Vagina (tissue), 2 donors: ENCODE measurements around the gene PLEKHG3.

Experiments used
- CTCF ChIP-seq, 3 experiments: fragments of 450-650 bp in 2 of 3; fragments of 200-600 bp in 1 of 3; sonication (generic) in 1 of 3; IDR thresholded peaks; one replicate each; pipeline ENCODE4 v1.5.1; 2017 to 2019; ENCODE audit warnings: antibody characterized with exemption in 3 of 3, mild to moderate bottlenecking in 2 of 3, moderate library complexity in 2 of 3
- POLR2A ChIP-seq, 2 donors: fragments of 450-650 bp; IDR thresholded peaks; one replicate each; pipeline ENCODE4 v1.6.1; 2017; ENCODE audit warnings: antibody characterized with exemption in 2 of 2, mild to moderate bottlenecking in 2 of 2, moderate library complexity in 2 of 2
- POLR2AphosphoS5 ChIP-seq, 2 donors: sonication (generic); formaldehyde crosslinking; IDR thresholded peaks; one replicate each; pipeline ENCODE4 v1.9.0; 2017; ENCODE audit warnings: antibody characterized with exemption in 2 of 2, mild to moderate bottlenecking in 2 of 2, low read depth in 1 of 2; ENCODE audit not compliant: insufficient read depth in 1 of 2

- TF ChIP-seq CTCF (IDR thresholded peaks at IDR 0.05) (no peak), POLR2A (IDR thresholded peaks at IDR 0.05) (no peak), POLR2AphosphoS5 (IDR thresholded peaks at IDR 0.05; ENCODE audit: insufficient read depth in 1 of 2, low read depth in 1 of 2) (no peak)
Measured at GRCh38 chr14:64768401-64769095, 64.3 kb downstream of the PLEKHG3 start.
